Nephron (organoid): ENCODE data around the gene MAP3K8.

Source experiments
- H3K27ac Mint-ChIP-seq, 3 experiments: 2 replicates each; pipeline ENCODE4 v1.8.0; 2020; ENCODE audit warnings: mixed read lengths in 3 of 3, mild to moderate bottlenecking in 2 of 3, moderate library complexity in 1 of 3
- H3K27me3 Mint-ChIP-seq: 2 replicates; pipeline ENCODE4 v1.8.0; 2021; ENCODE audit warnings: low read depth, mild to moderate bottlenecking, moderate library complexity, mixed read lengths
- H3K36me3 Mint-ChIP-seq: 2 replicates; pipeline ENCODE4 v1.8.0; 2020; ENCODE audit warnings: low read depth, mixed read lengths
- H3K4me1 Mint-ChIP-seq: 2 replicates; pipeline ENCODE4 v1.8.0; 2020; ENCODE audit warnings: mixed read lengths
- H3K4me3 Mint-ChIP-seq, 3 experiments: 2 replicates each; pipeline ENCODE4 v1.8.0; 2020; ENCODE audit warnings: mild to moderate bottlenecking in 3 of 3, mixed read lengths in 3 of 3, moderate library complexity in 2 of 3
- H3K9me3 Mint-ChIP-seq: 2 replicates; pipeline ENCODE4 v1.8.0; 2020; ENCODE audit warnings: mixed read lengths
- TF ChIP-seq, protein P1 (sequence below), 3 experiments: fragments of 200-600 bp; sonication (generic); IDR thresholded peaks; one replicate each; pipeline ENCODE4 v1.5.0; 2021; ENCODE audit warnings: antibody characterized with exemption in 3 of 3; ENCODE audit not compliant: unreplicated experiment in 3 of 3

The MAP3K8 gene

DNA sequence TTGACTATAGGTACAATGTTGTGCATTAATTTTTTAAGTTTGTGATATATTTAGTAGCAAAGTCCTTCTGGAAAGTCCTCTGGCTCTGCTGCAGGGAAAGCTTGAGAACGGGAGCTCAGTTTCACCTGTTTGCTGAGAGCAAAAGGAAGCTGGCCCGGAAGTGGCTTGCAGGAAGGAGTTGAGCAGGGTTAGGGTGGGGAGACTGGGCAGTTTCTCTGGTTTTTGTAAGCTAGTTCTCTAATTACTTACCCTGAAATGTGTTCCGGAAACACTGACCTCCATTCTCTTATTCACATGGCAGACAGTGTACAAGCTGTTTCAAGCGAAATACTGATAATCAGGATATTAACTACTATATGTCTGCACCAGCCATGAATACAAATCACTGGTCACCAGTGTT lies 22.3 kb downstream of the MAP3K8 start:
- no peak overlapping the region for H3K4me3 Mint-ChIP-seq
- TF ChIP-seq, protein P1, sequence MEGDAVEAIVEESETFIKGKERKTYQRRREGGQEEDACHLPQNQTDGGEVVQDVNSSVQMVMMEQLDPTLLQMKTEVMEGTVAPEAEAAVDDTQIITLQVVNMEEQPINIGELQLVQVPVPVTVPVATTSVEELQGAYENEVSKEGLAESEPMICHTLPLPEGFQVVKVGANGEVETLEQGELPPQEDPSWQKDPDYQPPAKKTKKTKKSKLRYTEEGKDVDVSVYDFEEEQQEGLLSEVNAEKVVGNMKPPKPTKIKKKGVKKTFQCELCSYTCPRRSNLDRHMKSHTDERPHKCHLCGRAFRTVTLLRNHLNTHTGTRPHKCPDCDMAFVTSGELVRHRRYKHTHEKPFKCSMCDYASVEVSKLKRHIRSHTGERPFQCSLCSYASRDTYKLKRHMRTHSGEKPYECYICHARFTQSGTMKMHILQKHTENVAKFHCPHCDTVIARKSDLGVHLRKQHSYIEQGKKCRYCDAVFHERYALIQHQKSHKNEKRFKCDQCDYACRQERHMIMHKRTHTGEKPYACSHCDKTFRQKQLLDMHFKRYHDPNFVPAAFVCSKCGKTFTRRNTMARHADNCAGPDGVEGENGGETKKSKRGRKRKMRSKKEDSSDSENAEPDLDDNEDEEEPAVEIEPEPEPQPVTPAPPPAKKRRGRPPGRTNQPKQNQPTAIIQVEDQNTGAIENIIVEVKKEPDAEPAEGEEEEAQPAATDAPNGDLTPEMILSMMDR (IDR thresholded peaks at IDR 0.05; ENCODE audit: unreplicated experiment in 3 of 3), result no peak
- no peaks in the 10 kb centered on the region for H3K9me3 Mint-ChIP-seq
- H3K27ac Mint-ChIP-seq, result no peak overlapping the region
- no peaks in the 10 kb centered on the region for H3K27me3 Mint-ChIP-seq
- peaks cover 8% of the 10 kb centered on the region for H3K4me1 Mint-ChIP-seq
- peaks cover 15% of the 10 kb centered on the region for H3K36me3 Mint-ChIP-seq

- H3K36me3 Mint-ChIP-seq, result peaks cover 15% of the 10 kb centered on the region
- H3K4me3 Mint-ChIP-seq, result no peak overlapping the region
- TF ChIP-seq, protein P1 (IDR thresholded peaks at IDR 0.05; ENCODE audit: unreplicated experiment in 3 of 3), result no peak
- no peaks in the 10 kb centered on the region for H3K9me3 Mint-ChIP-seq
- no peak overlapping the region for H3K27ac Mint-ChIP-seq
- no peaks in the 10 kb centered on the region for H3K27me3 Mint-ChIP-seq
- peaks cover 8% of the 10 kb centered on the region for H3K4me1 Mint-ChIP-seq
These were observed 25.3 kb downstream of the MAP3K8 start for GRCh38 chr10:30459283-30459682.

- TF ChIP-seq, protein P1 (IDR thresholded peaks at IDR 0.05; ENCODE audit: unreplicated experiment in 3 of 3), result no peak
- no peaks in the 10 kb centered on the region for H3K9me3 Mint-ChIP-seq
- peaks cover 15% of the 10 kb centered on the region for H3K36me3 Mint-ChIP-seq
- no peaks in the 10 kb centered on the region for H3K27me3 Mint-ChIP-seq
- peaks cover 2% of the 10 kb centered on the region for H3K4me1 Mint-ChIP-seq
- H3K4me3 Mint-ChIP-seq, result no peak overlapping the region
- no peak overlapping the region for H3K27ac Mint-ChIP-seq
These were observed 26.1 kb downstream of the MAP3K8 start for GRCh38 chr10:30460121-30460520.

GRCh38 chr10:30462513-30462912 lies 28.5 kb downstream of the MAP3K8 start:
- Mint-ChIP-seq H3K27ac (no peak overlapping the region), H3K36me3 (peaks cover 15% of the 10 kb centered on the region), H3K9me3 (no peaks in the 10 kb centered on the region), H3K4me1 (peaks cover 6% of the 10 kb centered on the region), H3K27me3 (peaks cover 4% of the 10 kb centered on the region), H3K4me3 (no peak overlapping the region)
- TF ChIP-seq, protein P1 (IDR thresholded peaks at IDR 0.05; ENCODE audit: unreplicated experiment in 3 of 3), result no peak

- TF ChIP-seq, protein P1 (IDR thresholded peaks at IDR 0.05; ENCODE audit: unreplicated experiment in 3 of 3), result no peak
- Mint-ChIP-seq H3K27me3 (peaks cover 4% of the 10 kb centered on the region), H3K4me3 (no peak overlapping the region), H3K27ac (no peak overlapping the region), H3K4me1 (peaks cover 6% of the 10 kb centered on the region), H3K9me3 (no peaks in the 10 kb centered on the region), H3K36me3 (peaks cover 13% of the 10 kb centered on the region)
These were observed 30.0 kb downstream of the MAP3K8 start for GRCh38 chr10:30463944-30464451.

GRCh38 chr10:30464675-30465074 lies 30.7 kb downstream of the MAP3K8 start:
- Mint-ChIP-seq H3K27ac (no peak overlapping the region), H3K36me3 (peaks cover 10% of the 10 kb centered on the region), H3K27me3 (peaks cover 4% of the 10 kb centered on the region), H3K9me3 (no peaks in the 10 kb centered on the region), H3K4me1 (peaks cover 6% of the 10 kb centered on the region), H3K4me3 (no peak overlapping the region)
- TF ChIP-seq, protein P1 (IDR thresholded peaks at IDR 0.05; ENCODE audit: unreplicated experiment in 3 of 3), result no peak
